ENCODE measurements around the gene MAF. TPM values are rescaled to one million over a fixed set of nuclear protein-coding genes. Genes with fewer than 3 reads are reported as not detected.

Gene MAF
- total and polyA plus RNA-seq, 11 donors, result 2.8 to 59.0 (median 11.3) TPM

- Histone ChIP-seq H3K9me3 (no peaks in the 10 kb centered on the region), H3K27ac (no peak overlapping the region), H3K4me3 (no peak overlapping the region), H3K36me3 (no peaks in the 10 kb centered on the region), H3K4me1 (no peaks in the 10 kb centered on the region), H3K27me3 (no peaks in the 10 kb centered on the region)
- intact Hi-C loops (cut with DNase I), result no loop called here
- 58 to 76% (median 66%) methylated on average over 4 of the region's 4 CpGs for WGBS, 4 donors
- no peak for DNase-seq
- ATAC-seq, result no peak
- TF ChIP-seq POLR2A (IDR thresholded peaks at IDR 0.05), result no peak
- TF ChIP-seq, protein P1, sequence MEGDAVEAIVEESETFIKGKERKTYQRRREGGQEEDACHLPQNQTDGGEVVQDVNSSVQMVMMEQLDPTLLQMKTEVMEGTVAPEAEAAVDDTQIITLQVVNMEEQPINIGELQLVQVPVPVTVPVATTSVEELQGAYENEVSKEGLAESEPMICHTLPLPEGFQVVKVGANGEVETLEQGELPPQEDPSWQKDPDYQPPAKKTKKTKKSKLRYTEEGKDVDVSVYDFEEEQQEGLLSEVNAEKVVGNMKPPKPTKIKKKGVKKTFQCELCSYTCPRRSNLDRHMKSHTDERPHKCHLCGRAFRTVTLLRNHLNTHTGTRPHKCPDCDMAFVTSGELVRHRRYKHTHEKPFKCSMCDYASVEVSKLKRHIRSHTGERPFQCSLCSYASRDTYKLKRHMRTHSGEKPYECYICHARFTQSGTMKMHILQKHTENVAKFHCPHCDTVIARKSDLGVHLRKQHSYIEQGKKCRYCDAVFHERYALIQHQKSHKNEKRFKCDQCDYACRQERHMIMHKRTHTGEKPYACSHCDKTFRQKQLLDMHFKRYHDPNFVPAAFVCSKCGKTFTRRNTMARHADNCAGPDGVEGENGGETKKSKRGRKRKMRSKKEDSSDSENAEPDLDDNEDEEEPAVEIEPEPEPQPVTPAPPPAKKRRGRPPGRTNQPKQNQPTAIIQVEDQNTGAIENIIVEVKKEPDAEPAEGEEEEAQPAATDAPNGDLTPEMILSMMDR (IDR thresholded peaks at IDR 0.05), result no peak
These were observed 36.6 kb downstream of the MAF start for GRCh38 chr16:79563921-79564320.

DNA sequence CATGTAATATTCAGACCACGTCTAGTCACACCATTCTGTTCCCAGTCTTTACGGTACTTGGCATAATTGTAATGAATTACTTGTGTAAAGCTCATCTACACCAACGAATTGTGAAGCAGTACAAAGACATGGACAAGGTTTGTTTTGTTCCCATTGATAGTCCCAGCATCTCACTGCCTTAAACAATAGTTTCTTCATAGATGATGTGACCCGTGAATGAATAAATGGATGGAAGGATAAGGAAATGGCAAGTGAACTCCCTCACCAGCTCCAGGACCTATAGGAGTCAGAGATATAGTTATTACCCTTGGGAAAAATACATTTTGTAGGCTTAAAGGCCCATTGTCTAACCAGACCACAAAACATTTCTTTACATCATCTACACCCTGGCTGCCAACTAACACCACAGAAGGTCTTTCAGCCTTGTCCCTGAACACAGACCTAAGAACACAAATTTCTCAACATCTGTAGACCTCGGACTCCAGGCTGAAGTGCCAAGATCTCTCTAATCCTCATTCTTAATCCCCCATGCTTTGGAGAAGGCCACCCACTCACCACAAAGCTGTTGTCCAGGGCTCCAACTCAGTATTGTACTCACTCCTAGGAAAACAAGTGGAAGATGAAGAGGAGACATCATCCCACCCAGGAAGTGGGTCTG is 38.2 kb downstream of the MAF start:
- no peaks in the 10 kb centered on the region for H3K36me3 ChIP-seq
- intact Hi-C loops (cut with DNase I), result no loop called here
- DNase-seq (no peak), ATAC-seq (peak in 1 of 4 donors; percentile 60)
- H3K27me3 ChIP-seq, result no peaks in the 10 kb centered on the region
- 81 to 87% (median 84%) methylated on average over 5 of the region's 5 CpGs for WGBS, 4 donors
- H3K4me3 ChIP-seq, result no peak overlapping the region
- no peak overlapping the region for H3K27ac ChIP-seq
- no peaks in the 10 kb centered on the region for H3K9me3 ChIP-seq
- TF ChIP-seq, protein P1 (IDR thresholded peaks at IDR 0.05), result no peak
- TF ChIP-seq POLR2A (IDR thresholded peaks at IDR 0.05), result no peak
- no peaks in the 10 kb centered on the region for H3K4me1 ChIP-seq

GRCh38 chr16:79561729-79562128 is 38.8 kb downstream of the MAF start:
- Histone ChIP-seq H3K4me1 (no peaks in the 10 kb centered on the region), H3K27ac (no peak overlapping the region), H3K27me3 (no peaks in the 10 kb centered on the region), H3K4me3 (no peak overlapping the region), H3K9me3 (no peaks in the 10 kb centered on the region), H3K36me3 (no peaks in the 10 kb centered on the region)
- no peak for TF ChIP-seq POLR2A (IDR thresholded peaks at IDR 0.05)
- TF ChIP-seq, protein P1 (IDR thresholded peaks at IDR 0.05), result no peak
- intact Hi-C loops (cut with DNase I), result no loop called here
- DNase-seq, result no peak
- WGBS, 4 donors, result 92 to 93% (median 92%) methylated on average over 5 of the region's 5 CpGs
- ATAC-seq, result no peak

DNA sequence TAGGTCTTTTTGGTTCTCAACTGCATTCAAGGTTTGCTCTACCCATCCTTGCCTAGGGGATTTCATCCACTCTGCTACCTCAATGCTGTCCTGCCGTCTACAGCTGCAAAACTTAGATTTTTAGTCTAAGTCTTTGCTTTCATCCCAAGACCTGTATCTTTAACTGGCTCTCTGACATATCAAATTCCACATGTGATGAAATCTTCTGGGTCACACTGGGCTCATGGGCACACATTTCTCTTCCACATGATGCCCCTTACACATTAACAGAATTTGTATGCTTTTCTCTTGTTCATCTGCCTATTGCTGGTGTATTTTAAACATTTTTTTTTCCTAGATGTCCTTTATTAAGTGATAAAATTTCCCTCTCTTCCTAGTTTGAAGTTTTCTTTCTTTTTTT is 39.6 kb downstream of the MAF start:
- H3K4me3 ChIP-seq, result no peak overlapping the region
- H3K27ac ChIP-seq, result no peak overlapping the region
- WGBS, 4 donors, result 85 to 90% (median 89%) methylated on average over 1 of the region's 1 CpG
- intact Hi-C loops (cut with DNase I), result no loop called here
- H3K4me1 ChIP-seq, result no peaks in the 10 kb centered on the region
- H3K9me3 ChIP-seq, result no peaks in the 10 kb centered on the region
- TF ChIP-seq POLR2A (IDR thresholded peaks at IDR 0.05), result no peak
- TF ChIP-seq, protein P1 (IDR thresholded peaks at IDR 0.05), result no peak
- no peaks in the 10 kb centered on the region for H3K27me3 ChIP-seq
- no peak for DNase-seq
- ATAC-seq, result no peak
- H3K36me3 ChIP-seq, result no peaks in the 10 kb centered on the region
